ENCODE data around the gene GALNT12. TPM values are rescaled to one million over a fixed set of nuclear protein-coding genes. Genes with fewer than 3 reads are reported as not detected.

GALNT12 gene
- total and polyA plus RNA-seq, 2 experiments from 2014 or later, result 14.6 to 23.6 TPM

GRCh38 chr9:98770717-98771116 is 36.8 kb upstream of the GALNT12 start (continued):
- TF ChIP-seq NANOG (IDR thresholded peaks at IDR 0.05; ENCODE audit: borderline replicate concordance), result no peak
- TF ChIP-seq EZH2 (IDR thresholded peaks at IDR 0.05; ENCODE audit: low read depth, unreplicated experiment), result no peak
- TF ChIP-seq ZNF462 (CRISPR knock-in tag; IDR thresholded peaks at IDR 0.05), result no peak
- no peak for TF ChIP-seq ZNF331 (CRISPR knock-in tag; IDR thresholded peaks at IDR 0.05; ENCODE audit: low read depth)

- Histone ChIP-seq H3K27ac (ENCODE audit: low read depth) (no peak overlapping the region), H3K36me3 (ENCODE audit: insufficient read depth) (peaks cover 21% of the 10 kb centered on the region), H2AFZ (no peak overlapping the region), H3K4me3 (no peak overlapping the region), H3K4me2 (no peak overlapping the region), H3K4me1 (ENCODE audit: insufficient read depth) (no peaks in the 10 kb centered on the region), H4K20me1 (replicated peaks; ENCODE audit: insufficient read depth) (peaks cover 5% of the 10 kb centered on the region), H3K27me3 (ENCODE audit: insufficient read depth) (no peaks in the 10 kb centered on the region), H3K79me2 (replicated peaks; ENCODE audit: insufficient read depth) (0 out of 2 replicates have a peak, but pooled peaks cover 3% of the 10 kb centered on the region), H3F3A (replicated peaks; ENCODE audit: low read depth) (no peaks in the 10 kb centered on the region), H3K9me2 (ENCODE audit: insufficient read depth) (no peaks in the 10 kb centered on the region)
- H3K9me3 Mint-ChIP-seq, result no peaks in the 10 kb centered on the region
- no peak overlapping the region; the same call in 1 of the 2 replicates for H3K27ac Mint-ChIP-seq
- no peaks in the 10 kb centered on the region; the same call in 2 of the 3 replicates for H3K4me1 Mint-ChIP-seq
- peaks cover 14% of the 10 kb centered on the region for H3K27me3 Mint-ChIP-seq (ENCODE audit: insufficient read depth, low read depth, poor library complexity)
- H3K4me3 Mint-ChIP-seq, result no peak overlapping the region
- no peak for ATAC-seq
- no peak for DNase-seq (ENCODE audit: low spot score)
- H3K36me3 Mint-ChIP-seq (ENCODE audit: low read depth), result peaks cover 82% of the 10 kb centered on the region
- TF ChIP-seq REST (IDR thresholded peaks at IDR 0.05; ENCODE audit: unreplicated experiment) (no peak), JUNB (IDR thresholded peaks at IDR 0.05; ENCODE audit: unreplicated experiment) (no peak), CREB1 (CRISPR knock-in tag; IDR thresholded peaks at IDR 0.05; ENCODE audit: low read depth) (no peak), ZNF331 (CRISPR knock-in tag; IDR thresholded peaks at IDR 0.05; ENCODE audit: low read depth) (no peak), NANOG (IDR thresholded peaks at IDR 0.05; ENCODE audit: borderline replicate concordance) (no peak), ZNF114 (CRISPR knock-in tag; IDR thresholded peaks at IDR 0.05) (no peak), POLR2AphosphoS5 (IDR thresholded peaks at IDR 0.05; ENCODE audit: low read depth) (no peak), EZH2 (IDR thresholded peaks at IDR 0.05; ENCODE audit: low read depth, unreplicated experiment) (no peak), EZH2phosphoT487 (IDR thresholded peaks at IDR 0.05; ENCODE audit: unreplicated experiment) (no peak), CTCF (conservative IDR thresholded peaks at IDR 0.05; ENCODE audit: low read depth in 2 of 2) (no peak)
These were observed 36.1 kb upstream of the GALNT12 start for GRCh38 chr9:98771209-98771874.
